Stimulated activated CD4-positive, alpha-beta T cell treated with anti-CD3 and anti-CD28 coated beads, Interleukin-4, amount 100 ng/mL, for 4 hours (primary cell): Measurements from ENCODE around the gene INTS6.

Experiments used
- DNase-seq, 2 experiments: peaks; one replicate each; pipeline ENCODE4 v3.0.0-alpha.2; 2020

The INTS6 gene

DNA sequence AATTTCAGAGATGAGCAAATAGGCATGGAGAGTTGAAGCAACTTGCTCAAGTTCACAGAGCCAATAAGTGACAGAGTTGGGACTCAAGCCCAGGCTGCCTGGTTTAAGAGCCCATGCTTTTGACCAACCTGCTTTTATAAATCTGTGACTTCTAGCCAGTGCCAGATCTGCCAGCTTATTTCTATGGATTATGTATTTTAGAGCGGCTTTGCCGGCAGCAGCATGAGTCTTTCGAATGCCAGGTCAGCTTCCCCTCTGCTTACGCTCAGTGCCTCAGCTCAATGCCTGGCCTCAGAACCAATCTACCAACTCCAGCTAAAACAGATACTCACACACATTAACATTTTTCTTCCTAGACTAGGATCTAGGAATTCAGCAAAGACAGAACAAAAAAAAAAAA, 111.0 kb downstream of the INTS6 start:
- no peak for DNase-seq

DNA sequence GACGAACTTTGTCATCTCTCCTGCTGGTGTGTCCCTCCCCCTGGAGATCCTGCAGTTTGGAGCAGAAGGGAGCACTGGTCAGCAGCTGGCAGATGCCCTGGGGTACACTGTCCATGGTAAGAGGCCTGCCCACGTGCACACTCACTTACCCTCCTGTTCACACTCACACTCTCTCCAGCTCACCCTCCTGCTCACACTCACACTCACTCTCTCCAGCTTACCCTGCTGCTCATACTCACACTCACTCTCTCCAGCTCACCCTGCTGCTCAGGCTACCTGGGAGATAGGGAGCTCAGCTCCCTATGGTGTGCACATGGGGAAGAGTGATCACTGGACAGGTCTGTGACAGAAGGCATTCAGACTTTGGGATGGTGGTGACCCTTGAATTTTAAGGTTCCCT, 111.6 kb downstream of the INTS6 start:
- no peak for DNase-seq

DNA sequence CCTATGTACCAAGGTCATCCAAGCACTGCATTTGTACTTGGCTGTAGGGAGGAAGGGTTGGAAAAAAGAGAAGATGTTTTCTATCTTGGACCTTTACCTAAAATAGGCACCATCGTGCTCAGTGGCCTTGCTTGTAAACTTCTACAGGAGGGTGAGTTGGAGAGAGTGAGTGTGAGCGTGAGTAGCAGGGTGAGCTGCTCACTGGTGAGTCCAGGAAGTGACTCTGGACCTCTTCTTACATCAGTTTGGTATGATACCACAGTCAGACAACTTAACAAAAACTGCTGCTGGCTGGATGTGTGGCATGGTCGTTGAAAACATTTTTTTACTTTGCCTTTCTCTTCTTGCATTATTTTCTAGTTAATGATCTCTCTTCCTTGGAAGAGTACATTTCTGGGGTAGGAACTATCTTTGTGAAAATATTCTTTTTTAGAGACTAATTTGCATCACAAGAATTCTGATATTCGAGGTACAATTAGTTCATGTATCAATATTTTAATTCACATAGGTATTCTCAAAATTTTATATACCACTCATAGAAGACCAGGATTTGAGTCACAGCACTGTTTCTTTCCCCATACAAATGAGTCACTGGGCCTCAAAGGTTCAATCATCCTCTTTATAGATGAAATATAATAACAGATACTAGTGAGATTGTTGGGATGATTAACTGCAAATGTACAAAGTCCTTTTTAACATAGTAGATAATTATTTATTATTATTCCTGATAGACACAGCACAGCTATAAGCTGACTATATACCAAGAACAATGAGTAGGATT, 112.7 kb downstream of the INTS6 start:
- DNase-seq, result no peak

DNA sequence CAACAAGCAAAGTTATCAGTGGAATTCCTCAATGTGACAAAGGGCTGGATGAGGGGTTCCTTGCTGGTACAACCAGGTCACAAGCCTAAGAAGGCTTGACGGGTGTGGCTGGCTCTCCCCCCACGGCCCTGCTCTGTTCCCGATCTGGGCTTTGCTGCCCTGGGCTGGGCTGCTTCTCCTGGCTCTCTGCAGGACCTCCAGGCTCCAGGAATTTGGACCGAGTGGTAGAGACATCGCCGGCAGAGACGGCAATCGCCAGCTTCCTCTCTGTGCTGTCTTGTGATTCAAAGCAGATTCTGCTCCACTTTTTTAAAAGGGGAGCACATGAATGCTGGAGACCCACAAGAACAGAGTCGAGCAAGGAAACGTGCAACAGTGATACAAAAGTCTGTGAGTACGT, 113.5 kb downstream of the INTS6 start, which contains the start of gene SERPINE3:
SERPINE3 (plus strand) TSS at position 338 of the 400 bp plus-strand sequence. CDS start 1,401 bp downstream, outside the sequence.
- DNase-seq, result no peak

DNA sequence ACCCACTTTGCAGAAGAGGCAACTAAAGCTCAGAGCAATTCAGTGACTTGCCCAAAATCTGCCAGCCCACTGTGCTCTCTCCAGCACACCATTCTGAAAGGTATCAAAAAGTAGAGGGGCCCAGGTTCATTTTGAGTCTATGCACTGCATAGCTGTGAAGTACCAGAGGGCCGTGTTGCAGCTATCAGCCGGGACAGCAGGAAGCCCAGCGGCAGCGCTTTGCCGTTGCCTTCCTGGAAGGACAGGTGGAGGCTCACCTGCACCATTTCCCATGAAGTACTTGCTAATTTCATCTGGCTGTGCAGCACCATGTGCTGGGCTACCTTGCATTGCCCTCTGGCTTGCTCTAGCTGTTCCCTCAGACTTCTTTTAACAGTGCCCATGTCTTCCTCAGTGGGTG, 116.1 kb downstream of the INTS6 start:
- DNase-seq, result no peak

GRCh38 chr13:51333826-51334225, 119.0 kb downstream of the INTS6 start:
- DNase-seq, result no peak

DNA sequence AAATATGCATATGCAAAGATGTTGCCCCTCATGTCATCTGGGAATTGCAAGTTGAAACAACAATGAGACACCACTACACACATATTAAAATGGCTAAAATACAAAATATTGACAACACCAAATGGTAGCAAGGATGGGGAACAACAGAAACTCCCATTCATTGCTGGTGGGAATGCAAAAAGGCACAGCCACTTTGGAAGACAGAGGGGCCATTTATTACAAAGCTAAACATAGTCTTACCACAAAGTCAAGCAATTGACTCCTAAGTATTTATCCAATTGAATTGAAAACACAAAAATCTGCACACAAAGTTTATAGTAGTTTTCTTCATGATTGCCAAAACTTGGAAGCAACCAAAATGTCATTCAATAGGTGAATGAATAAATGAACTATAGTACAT, 119.4 kb downstream of the INTS6 start:
- DNase-seq, result no peak

DNA sequence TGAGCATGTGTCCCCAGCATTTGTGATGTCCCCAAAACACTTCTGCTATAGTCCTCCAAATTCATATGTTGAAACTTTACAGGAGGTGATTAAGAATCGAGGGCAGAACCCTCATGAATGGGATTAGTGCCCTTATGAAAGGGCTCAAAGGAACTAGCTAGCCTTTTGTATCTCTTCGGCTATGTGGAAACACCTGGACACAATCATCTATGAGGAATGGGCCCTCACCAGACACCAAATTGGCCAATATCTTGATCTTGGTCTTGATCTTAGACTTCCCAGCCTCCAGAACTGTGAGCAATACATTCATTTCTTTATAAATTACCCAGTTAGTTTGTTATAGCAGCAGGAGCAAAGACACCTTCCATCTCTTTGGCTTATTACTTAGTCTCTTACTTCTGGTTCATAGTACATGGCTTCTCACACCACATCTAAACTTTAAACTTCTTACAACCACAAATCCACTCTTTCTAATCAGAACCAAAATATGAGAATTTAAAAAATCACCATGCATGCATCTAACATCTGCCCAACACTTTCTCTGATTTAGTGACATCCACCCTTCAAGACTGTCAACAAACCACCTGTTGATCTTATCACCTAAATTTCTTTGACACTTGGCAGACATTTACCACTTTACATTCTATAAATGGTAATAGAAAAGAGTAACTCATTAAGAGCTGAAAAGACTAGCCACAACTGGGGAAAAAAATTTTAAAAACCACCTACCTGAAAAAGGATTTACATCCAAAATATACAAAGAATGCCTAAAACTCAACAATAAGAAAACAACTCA, 120.1 kb downstream of the INTS6 start:
- DNase-seq, result no peak

DNA sequence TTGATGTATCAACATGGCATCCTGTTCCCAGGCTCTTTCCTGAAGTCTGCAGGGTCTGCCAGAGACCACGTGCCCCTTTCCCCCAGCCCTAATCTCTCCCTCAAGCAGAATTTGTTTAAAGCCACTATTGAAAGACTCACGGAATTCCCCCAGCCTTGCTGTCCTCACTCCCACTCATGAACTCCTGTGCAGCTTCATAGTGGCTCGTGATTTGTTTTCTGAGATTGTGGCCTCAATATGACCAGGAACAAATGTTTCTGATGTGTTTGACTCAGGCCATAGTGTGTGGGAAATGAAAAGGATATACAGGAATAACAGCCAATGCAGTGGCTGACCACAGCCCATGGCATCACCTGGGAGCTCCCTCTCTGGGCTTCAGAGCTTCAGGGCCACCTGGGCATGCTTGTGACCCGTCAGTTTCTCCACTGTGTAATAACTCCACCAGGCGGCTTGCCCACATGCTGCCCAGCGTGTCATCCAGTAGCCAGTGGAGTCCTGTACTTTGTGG, 121.4 kb downstream of the INTS6 start:
- no peak for DNase-seq

DNA sequence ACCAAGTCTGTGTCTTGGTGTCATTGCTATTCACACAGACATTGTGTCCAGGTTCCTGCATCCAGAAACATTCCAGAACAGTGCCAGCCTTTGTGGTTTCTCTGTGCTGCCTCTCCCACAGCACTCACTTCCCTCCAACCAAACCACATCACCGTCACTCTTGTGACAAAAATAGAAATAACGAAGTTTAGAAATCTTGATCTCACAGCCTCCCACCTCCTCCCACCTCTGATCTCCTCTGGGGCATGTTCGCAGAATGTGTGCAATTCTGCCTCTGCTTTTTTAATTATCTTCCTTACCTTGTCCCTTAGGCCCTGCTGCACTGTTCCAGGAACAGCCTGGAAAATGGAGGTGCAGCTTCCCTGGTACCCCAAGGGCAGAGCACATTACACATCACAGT, 122.0 kb downstream of the INTS6 start:
- no peak for DNase-seq

DNA sequence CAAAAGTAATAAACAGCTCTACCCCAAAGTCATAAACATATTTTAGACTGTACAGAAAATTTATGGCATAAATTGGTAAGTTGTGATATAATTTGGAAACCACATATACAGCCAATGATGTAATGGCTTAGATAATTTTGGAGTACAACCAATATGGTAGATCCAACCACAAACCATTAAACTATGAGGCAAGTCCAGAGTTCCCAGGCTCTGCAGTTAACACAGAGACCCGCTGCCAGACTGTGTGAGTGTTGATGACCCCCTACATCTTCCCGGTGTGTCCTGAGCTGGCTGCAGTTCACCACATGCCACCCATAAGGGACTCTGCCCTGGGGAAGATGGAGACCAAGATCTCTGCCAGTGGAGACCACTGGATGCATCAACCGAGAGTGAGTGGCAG, 123.2 kb downstream of the INTS6 start:
- no peak for DNase-seq

DNA sequence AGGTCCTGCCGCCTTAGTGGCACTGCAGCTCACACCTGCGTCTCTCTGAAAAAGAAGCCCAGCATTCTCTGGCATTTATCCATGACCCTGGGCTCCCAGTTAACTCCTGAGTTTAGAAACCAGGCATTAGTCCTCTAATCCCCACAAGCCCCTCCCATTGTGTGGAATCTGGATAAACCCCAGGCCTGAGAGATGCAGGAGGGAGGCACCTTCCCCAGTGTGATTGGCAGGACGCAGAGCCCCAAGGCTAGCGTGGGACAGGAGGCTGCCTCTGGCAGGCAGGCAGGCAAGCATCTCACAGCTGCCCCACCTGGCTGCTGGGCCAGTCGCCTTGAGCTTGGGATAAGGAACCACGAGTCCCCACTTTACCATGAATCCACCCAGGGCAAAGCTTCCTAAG, 124.3 kb downstream of the INTS6 start:
- DNase-seq, result no peak

GRCh38 chr13:51327961-51328360, 124.9 kb downstream of the INTS6 start:
- no peak for DNase-seq

DNA sequence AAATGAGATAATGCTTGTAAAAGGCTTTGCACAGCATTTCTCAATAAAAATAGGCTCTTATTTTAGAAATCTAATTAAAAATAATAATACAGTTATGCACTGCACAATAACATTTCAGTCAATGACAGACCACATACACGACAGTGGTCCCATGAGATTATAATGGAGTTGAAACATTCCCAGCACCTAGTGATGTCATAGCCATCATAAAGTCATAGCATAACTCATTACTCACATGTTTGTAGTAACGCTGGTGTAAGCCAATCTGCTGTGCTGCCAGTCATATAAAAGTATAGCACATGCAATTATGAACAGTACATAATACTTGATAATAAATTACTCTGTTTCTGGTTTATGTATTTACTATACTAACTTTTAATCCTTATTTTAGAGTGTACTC, 126.1 kb downstream of the INTS6 start:
- DNase-seq, result no peak

DNA sequence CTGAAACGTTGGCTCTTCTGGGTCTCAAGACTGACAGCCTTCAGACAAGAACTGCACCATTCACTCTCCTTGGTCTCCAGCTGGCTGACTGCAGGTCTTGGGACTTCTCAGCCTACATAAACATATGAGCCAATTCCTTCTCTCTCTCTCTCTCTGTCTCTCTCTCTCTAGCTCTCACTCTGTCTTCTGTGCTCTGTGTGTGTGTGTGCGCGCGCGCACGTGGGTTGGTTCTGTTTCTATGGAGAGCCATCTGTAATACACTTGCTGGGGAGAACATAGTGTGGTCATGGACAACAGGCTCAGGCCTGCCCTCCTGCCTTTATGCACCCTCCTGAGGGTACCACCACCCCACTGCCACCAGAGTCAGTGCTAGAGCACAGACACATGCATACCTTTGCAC, 127.0 kb downstream of the INTS6 start:
- DNase-seq, result no peak

DNA sequence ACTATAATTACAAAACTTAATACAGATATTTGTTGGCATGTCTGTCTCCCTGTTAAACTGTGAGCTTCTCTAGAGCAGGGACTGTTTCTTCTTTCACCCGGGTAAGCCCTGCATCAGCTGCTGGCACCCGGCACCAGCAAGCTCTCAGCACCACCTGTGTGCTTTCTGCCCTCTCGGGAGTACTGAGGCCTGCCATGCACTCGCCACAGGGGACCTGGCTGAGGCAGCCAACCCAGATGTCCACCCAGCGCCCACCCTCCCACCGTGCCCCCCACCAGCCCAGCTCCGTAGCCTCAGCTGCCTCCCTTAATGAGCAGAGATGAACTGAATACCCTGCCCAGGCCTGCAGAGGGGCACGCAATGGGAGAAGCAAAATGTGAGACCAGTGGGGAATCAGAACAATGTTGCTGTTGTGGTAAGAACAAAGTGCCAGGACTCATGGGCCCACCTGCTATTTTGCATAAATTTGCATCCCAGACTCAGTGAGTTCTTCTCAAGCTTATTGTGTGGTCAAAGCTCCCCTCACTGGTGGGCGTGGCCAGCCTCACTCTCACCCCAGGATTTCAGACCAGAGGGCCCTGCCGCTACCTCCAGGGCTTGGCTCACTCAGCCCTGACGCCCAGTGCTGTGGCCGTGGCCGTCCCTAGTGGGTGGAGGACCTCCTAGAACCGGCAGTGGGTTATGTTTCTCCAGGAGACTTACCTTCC, 128.0 kb downstream of the INTS6 start:
- DNase-seq, result no peak

DNA sequence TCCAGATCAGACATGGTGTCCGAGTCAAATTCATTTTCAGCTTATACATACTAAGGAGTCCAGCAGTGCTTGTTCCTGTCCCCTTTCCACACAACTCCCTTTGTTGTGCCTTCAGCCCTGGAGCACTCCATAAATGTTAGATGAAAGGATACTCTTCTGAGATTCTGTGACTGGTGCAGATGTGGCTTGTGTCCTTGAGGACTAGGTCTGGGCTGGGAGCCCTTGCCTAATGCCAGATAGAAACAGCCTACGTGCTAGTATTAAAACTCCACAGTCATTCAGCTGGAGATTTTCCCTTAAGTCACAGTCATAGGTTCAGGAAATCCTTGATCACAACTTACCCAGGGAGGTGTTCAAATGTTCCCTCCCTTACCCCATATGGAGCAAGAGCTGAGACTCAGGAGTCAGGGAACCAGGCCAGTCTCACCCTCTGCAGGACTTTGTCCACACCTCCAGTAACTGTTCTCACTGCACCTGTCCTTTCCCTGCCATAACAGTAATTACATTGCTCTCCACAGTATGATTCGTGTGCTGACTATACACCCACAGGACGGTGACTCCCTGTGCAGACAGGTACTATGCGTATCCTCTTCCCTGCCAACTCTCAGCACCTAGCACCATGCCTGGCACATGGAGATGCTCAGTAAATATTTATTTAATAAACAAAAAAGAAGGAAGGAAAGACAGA, 128.9 kb downstream of the INTS6 start:
- DNase-seq, result no peak

DNA sequence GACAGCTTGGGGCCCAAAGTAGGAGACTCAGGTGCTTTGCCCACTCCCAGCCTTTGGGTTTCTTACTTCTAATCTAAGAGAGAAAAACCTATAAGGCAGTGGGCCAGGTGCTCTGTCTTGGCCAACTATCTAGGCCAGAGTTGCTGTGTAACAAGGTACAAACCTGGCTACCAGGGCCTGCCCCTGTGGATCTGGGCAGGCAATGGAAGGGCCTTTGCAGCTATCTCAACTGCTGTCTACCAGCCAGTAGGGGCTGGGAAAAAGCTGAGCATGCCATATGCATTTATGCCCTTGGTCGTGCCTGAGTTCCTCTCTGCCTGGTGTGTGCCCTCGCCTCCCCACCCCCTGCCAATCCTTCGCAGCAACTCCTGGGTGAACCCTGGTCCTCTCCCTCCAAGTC, 130.0 kb downstream of the INTS6 start:
- no peak for DNase-seq

GRCh38 chr13:51321836-51322235, 131.0 kb downstream of the INTS6 start:
- DNase-seq, result no peak

DNA sequence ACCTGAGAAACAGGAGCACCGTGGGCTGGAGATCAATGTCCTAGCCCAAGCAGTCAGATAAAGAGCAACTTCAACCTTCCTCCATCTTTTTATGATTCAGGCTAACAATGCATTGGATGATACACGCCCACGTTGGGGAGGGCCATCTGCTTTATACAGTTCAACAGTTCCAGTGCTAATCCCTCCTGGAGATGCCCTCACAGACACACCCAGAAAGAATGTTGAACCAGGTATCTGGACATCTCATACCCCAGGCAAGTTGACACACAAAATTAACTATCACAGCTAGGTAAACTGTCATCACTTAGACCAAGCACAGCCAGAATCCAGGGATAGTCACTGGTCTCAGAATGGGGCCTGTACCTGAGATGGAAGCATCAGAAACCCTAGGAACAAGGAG, 134.0 kb downstream of the INTS6 start:
- DNase-seq, result no peak

DNA sequence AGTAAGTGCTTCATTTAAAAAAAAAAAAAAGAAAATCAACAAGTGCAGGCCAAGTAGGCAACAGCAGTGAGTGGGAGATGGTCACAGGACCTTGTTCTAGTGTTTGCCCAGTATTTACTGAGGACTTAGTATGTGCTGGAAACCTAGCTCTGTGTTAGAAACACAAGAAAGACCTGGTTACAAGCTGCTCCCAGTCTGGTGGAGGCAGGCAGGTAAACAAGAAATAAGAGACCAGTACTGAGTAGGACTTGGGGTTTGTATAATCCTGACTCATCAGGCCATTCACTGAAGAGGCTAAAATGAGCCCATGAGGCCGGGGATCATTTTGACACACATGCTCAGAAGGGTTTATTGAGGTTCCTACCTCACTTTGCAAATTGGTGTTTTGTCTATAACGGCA, 134.8 kb downstream of the INTS6 start:
- no peak for DNase-seq

DNA sequence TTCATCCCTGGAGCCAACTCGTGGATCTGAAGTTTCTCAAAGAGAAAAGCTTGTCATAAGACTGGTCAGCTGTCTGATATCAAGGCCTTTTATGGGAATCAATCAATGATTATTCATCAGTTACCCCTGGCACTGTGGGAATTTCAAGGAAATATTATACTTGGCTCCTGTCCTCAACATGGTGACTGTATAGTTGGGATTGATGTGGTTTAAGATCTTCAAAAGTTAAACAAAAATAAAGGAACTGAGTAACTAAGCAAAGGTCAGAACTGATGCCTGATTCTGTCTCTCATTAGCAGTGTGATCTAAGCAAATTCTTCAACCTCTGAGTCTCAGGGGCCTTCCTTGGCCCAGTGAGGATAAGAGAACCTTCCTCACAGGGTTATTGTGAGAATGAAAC, 135.6 kb downstream of the INTS6 start:
- DNase-seq, result no peak

GRCh38 chr13:51313619-51314018, 139.2 kb downstream of the INTS6 start:
- DNase-seq, result no peak
